A673 (cell line): Measurements from ENCODE around the gene CALN1.

Source experiments
- CTCF ChIP-seq: fragments of 300-800, 200-600 bp; sonication (generic); conservative IDR thresholded peaks from 2 replicates; pipeline ENCODE4 v1.5.1; 2017; ENCODE audit warnings: low read depth, mild to moderate bottlenecking, antibody characterized with exemption, low read length, moderate library complexity, mixed read lengths
- EZH2 ChIP-seq: fragments of 200-600 bp; sonication (generic); IDR thresholded peaks from 2 replicates; pipeline ENCODE4 v1.6.1; 2017; ENCODE audit warnings: borderline replicate concordance, low read depth, mild to moderate bottlenecking, mixed read lengths, antibody characterized with exemption, low read length; ENCODE audit not compliant: poor library complexity, severe bottlenecking

GRCh38 chr7:72362246-72362645 lies 49.9 kb downstream of the CALN1 start:
- TF ChIP-seq CTCF (no peak), EZH2 (no peak)
